Upper lobe of left lung (tissue), 4 donors: ENCODE results near the gene OR8G1.

Experiments
- CTCF ChIP-seq, 6 experiments: fragments of 450-650 bp in 4 of 6; fragments of 200-600 bp in 2 of 6; sonication (generic) in 2 of 6; IDR thresholded peaks; one replicate each; pipeline ENCODE4 v1.5.1; 2016 to 2019; ENCODE audit warnings: antibody characterized with exemption in 6 of 6
- EP300 ChIP-seq, 4 donors: sonication (generic); formaldehyde crosslinking; IDR thresholded peaks; one replicate each; pipeline ENCODE4 v1.5.1; 2017; ENCODE audit warnings: antibody characterized with exemption in 4 of 4, control low read depth in 2 of 4
- POLR2A ChIP-seq, 4 donors: fragments of 450-650 bp; IDR thresholded peaks; one replicate each; pipeline ENCODE4 v1.5.1; 2016 to 2017; ENCODE audit warnings: antibody characterized with exemption in 4 of 4, mild to moderate bottlenecking in 2 of 4
- POLR2AphosphoS5 ChIP-seq, 2 donors: sonication (generic); formaldehyde crosslinking; IDR thresholded peaks; one replicate each; pipeline ENCODE4 v1.5.1; 2017; ENCODE audit warnings: antibody characterized with exemption in 2 of 2

- no peak for TF ChIP-seq CTCF (IDR thresholded peaks at IDR 0.05)
- TF ChIP-seq POLR2AphosphoS5 (IDR thresholded peaks at IDR 0.05), result no peak
- no peak for TF ChIP-seq EP300 (IDR thresholded peaks at IDR 0.05)
- TF ChIP-seq POLR2A (IDR thresholded peaks at IDR 0.05), result no peak
Observed at GRCh38 chr11:124214027-124214426, 26.9 kb upstream of the OR8G1 start.
